Thymus (tissue), 14 donors: ENCODE measurements around the gene GFPT2. TPM values are rescaled to one million over a fixed set of nuclear protein-coding genes. Genes with fewer than 3 reads are reported as not detected.

Experiments
- DNase-seq, 9 donors: peaks; one replicate each; pipeline ENCODE4 v3.0.0-alpha.2; 2013; ENCODE audit warnings: low spot score in 9 of 9, low read depth in 6 of 9, missing footprints in 1 of 9
- H3K27ac ChIP-seq, 2 donors: one replicate each; pipeline ENCODE4 v1.5.1; 2013; ENCODE audit warnings: control low read depth in 1 of 2, low read depth in 1 of 2, low read length in 1 of 2, mild to moderate bottlenecking in 1 of 2, moderate library complexity in 1 of 2
- H3K27me3 ChIP-seq, 2 donors: one replicate each; pipeline ENCODE4 v1.5.1; 2013; ENCODE audit warnings: low read length in 1 of 2; ENCODE audit not compliant: control insufficient read depth in 2 of 2, insufficient read depth in 1 of 2
- H3K36me3 ChIP-seq, 2 donors: one replicate each; pipeline ENCODE4 v1.5.1; 2013; ENCODE audit warnings: low read length in 1 of 2, mild to moderate bottlenecking in 1 of 2, moderate library complexity in 1 of 2; ENCODE audit not compliant: control insufficient read depth in 2 of 2, insufficient read depth in 2 of 2
- H3K4me1 ChIP-seq, 2 donors: one replicate each; pipeline ENCODE4 v1.5.1; 2013; ENCODE audit warnings: low read length in 2 of 2; ENCODE audit not compliant: control insufficient read depth in 2 of 2, insufficient read depth in 2 of 2
- H3K4me3 ChIP-seq, 2 donors: one replicate each; pipeline ENCODE4 v1.5.1; 2013; ENCODE audit warnings: low read length in 2 of 2, control low read depth in 1 of 2, mild to moderate bottlenecking in 1 of 2
- H3K9me3 ChIP-seq, 2 donors: one replicate each; pipeline ENCODE4 v1.5.1; 2013; ENCODE audit warnings: low read length in 1 of 2, mild to moderate bottlenecking in 1 of 2; ENCODE audit not compliant: control insufficient read depth in 2 of 2, insufficient read depth in 1 of 2
- WGBS: extraction: QIAGEN DNeasy Blood & Tissue Kit; methylation state at CpG from one replicate; pipeline ENCODE4 v1.1.7; 2013; 5-methylcytosine and 5-hydroxymethylcytosine counted together
- long read RNA-seq, 10 donors: transcript quantifications; one replicate each; lab custom pipeline, GENCODE V29; 2026
- polyA plus RNA-seq: library from polyadenylated mRNA; stranded (reverse); fragments of 200-250 nt; gene quantifications from one replicate; pipeline ENCODE4 v1.2.3, GENCODE V29; 2013
- total RNA-seq: library from RNA; stranded (reverse); fragments of 120-200 nt; gene quantifications from one replicate; pipeline ENCODE4 v1.2.4, GENCODE V29; 2013
- donor health status: healthy.

Gene GFPT2
- total RNA-seq = 0.85 TPM
- polyA plus RNA-seq = 3.1 TPM
- long read RNA-seq, donor 1 = 0 reads
- long read RNA-seq, donor 2 = 0 reads
- long read RNA-seq, donor 3 = 0 reads
- long read RNA-seq, donor 4 = 0 reads
- long read RNA-seq, donor 5, partial matches to known transcripts = 0 of 1 reads
- long read RNA-seq, donor 5, other reads (novel, unspliced or antisense) = 0 of 1 reads
- long read RNA-seq, donor 6, partial matches to known transcripts = 0 of 1 reads
- long read RNA-seq, donor 6, other reads (novel, unspliced or antisense) = 0 of 1 reads
- long read RNA-seq, donor 7 = 0 reads
- long read RNA-seq, donor 8 = 0 reads
- long read RNA-seq, donor 9 = 0 reads
- long read RNA-seq, donor 10, partial matches to known transcripts = 0 of 1 reads
- long read RNA-seq, donor 10, other reads (novel, unspliced or antisense) = 0 of 1 reads

GRCh38 chr5:180353048-180353979, at the start of gene GFPT2:
Gene GFPT2 (minus strand): TSS chr5:180353336. CDS start chr5:180353217, 119 bp downstream.
- Histone ChIP-seq H3K4me3 (peak within 1 kb of the TSS; percentile 51 to 62), H3K27ac (no peak within 1 kb of the TSS), H3K36me3 (no peaks in the 10 kb centered on the region), H3K27me3 (peaks cover 49 to 86% of the 10 kb centered on the region in 2 donors), H3K9me3 (peaks cover 0 to 5% of the 10 kb centered on the region in 2 donors), H3K4me1 (peaks cover 9 to 13% of the 10 kb centered on the region in 2 donors)
- DNase-seq = peak; percentile 18 to 86 (median 71)
- WGBS = 1% methylated on average over 106 of the region's 106 CpGs

- Histone ChIP-seq H3K4me1 (no peaks in the 10 kb centered on the region), H3K9me3 (no peaks in the 10 kb centered on the region), H3K27me3 (no peaks in the 10 kb centered on the region), H3K4me3 (no peak overlapping the region), H3K36me3 (no peaks in the 10 kb centered on the region), H3K27ac (no peak overlapping the region)
- 97% methylated on average over 13 of the region's 13 CpGs for WGBS
- DNase-seq = no peak
Measured at GRCh38 chr5:180402716-180403115, 49.6 kb upstream of the GFPT2 start.

DNA sequence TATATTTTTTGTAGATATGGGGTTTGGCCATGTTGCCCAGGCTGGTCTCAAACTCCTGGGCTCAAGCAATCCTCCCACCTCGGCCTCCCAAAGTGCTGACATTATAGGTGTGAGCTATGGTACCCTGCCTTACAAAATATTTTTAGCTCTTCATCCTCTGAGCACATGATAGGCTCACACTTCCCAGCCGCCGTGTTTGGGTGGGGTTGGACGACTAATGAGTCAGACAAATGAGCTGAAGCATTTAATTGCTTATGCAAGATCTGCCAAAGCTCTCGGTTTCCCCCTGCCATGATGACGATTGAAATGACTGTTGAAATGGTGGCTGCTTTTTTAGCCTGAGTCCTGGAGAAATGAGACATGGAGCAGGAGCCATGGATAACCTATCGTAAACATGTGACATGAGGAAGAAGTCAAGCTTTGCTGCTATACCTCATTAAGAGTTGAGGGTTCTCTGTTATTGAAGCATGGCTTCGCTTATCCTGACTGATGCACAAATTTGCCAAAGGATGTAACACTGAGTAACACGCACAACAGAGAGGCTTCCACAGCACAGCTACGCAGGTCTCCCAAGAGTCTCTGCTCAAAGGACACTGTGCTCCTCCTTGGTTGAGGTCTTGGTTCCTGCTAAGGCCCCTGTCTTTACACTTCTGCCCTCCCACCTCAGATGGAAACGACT, 48.2 kb upstream of the GFPT2 start:
- 94% methylated on average over 11 of the region's 11 CpGs for WGBS
- no peak for DNase-seq

DNA sequence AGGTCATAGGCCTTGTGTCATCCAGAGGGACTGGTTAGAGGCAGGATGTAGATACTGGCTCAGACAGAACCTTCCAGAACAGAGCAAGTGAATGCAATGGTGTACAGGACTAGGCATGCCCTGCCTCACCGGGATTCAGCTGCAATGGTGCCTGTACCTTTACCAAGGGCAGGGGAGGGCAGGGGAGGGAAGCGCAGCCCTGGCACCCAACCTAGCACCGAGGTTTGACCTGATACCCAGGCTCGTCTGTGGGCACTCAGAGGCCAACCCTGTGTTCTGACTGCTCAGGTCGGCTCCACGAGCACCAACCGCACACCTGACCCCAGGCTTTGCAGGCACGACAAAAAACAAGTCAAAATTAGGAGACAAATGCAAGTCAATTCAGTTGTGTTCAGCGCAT, 47.3 kb upstream of the GFPT2 start:
- no peak for DNase-seq
- Histone ChIP-seq H3K4me1 (no peaks in the 10 kb centered on the region), H3K27ac (no peak overlapping the region), H3K4me3 (no peak overlapping the region), H3K36me3 (no peaks in the 10 kb centered on the region), H3K27me3 (no peaks in the 10 kb centered on the region), H3K9me3 (no peaks in the 10 kb centered on the region)
- WGBS = 91% methylated on average over 9 of the region's 9 CpGs

More for the DNA sequence above, 48.2 kb upstream of the GFPT2 start:
- no peaks in the 10 kb centered on the region for H3K27me3 ChIP-seq
- H3K27ac ChIP-seq = no peak overlapping the region
- no peaks in the 10 kb centered on the region for H3K4me1 ChIP-seq
- H3K36me3 ChIP-seq = no peaks in the 10 kb centered on the region
- no peaks in the 10 kb centered on the region for H3K9me3 ChIP-seq
- no peak overlapping the region for H3K4me3 ChIP-seq

DNA sequence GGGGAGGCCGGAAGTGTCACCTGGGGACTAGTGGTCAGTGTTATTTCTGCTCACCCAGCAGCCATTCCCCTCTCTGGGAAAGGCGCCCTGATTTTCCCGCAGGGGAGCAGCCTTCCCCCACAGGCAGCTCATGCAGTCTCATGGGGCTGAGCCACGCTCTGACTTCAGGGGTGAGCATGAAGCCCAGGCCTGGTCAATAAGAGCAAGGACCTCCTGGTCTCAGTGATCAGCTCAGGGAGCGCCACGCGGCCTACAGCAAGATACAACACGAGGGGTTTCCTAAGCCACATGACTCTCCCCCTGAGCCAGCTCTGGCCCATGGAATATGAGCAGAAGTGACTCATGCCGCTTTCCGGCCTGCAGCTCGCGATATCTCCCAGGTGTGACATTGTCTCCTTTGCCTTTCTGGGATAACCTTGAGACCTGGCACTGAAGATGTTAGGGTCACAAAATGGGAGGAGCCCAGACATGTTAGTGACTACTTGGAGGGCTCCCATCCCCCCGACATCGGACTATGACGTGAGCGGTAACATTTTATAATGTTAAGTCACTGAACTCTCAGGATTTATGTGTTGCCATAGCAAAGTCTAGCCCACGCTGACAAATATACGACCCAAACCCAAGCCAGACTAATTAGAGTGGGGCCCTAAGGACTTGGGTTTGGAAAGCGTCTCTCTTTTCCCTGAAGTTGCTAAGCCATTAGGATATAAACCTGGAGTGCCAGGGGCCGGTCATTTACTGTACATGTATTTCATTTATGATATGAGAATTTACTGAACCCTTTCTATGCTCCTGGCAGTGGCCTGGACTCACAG, 46.5 kb upstream of the GFPT2 start:
- Histone ChIP-seq H3K9me3 (no peaks in the 10 kb centered on the region), H3K36me3 (no peaks in the 10 kb centered on the region), H3K4me1 (no peaks in the 10 kb centered on the region), H3K4me3 (no peak overlapping the region), H3K27me3 (no peaks in the 10 kb centered on the region), H3K27ac (no peak overlapping the region)
- DNase-seq = no peak
- 95% methylated on average over 20 of the region's 20 CpGs for WGBS

GRCh38 chr5:180396926-180397325, 43.8 kb upstream of the GFPT2 start:
- no peak for DNase-seq

DNA sequence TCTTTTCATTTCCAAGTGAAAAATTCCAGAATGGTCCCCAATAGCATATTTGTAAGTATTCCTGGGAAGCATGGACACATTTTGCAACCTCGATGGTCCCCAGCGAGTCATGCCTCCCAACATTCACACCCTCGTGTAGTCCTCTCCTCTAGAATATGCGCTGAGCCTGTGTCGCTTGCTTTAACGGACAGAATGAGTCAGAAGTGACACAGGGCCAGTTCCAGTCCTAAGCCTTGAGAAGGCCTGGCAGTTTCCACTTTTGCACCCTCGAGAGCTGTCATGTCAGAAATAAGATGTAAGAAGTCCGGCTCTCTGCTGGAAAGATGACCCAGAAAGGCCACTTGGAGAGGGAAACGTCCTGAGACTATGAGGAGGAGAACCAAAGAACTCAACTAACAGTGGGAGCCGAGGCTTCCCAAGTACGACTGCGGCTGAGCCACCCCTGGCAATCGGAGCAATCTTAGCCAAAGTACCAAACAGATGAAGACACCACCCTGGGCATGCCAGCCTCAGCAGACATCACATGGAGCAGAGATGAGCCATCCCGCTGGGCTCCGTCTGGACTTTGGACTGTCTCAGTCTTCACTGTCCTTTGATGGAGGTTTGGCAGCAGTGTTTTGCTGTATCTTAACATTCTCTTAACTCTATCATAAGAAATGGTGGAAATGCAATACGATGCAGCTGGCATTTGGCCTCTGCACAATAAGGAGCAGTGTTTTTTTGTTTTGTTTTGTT, 42.6 kb upstream of the GFPT2 start:
- no peak overlapping the region for H3K4me3 ChIP-seq
- no peaks in the 10 kb centered on the region for H3K4me1 ChIP-seq
- H3K36me3 ChIP-seq = no peaks in the 10 kb centered on the region
- no peak overlapping the region for H3K27ac ChIP-seq
- H3K27me3 ChIP-seq = no peaks in the 10 kb centered on the region
- no peak for DNase-seq
- 93% methylated on average over 16 of the region's 16 CpGs for WGBS
- no peaks in the 10 kb centered on the region for H3K9me3 ChIP-seq

More at GRCh38 chr5:180396926-180397325, 43.8 kb upstream of the GFPT2 start:
- Histone ChIP-seq H3K4me1 (no peaks in the 10 kb centered on the region), H3K27me3 (no peaks in the 10 kb centered on the region), H3K27ac (no peak overlapping the region), H3K36me3 (no peaks in the 10 kb centered on the region), H3K9me3 (no peaks in the 10 kb centered on the region), H3K4me3 (no peak overlapping the region)
- 88% methylated on average over 12 of the region's 12 CpGs for WGBS
